Measurements from ENCODE around the gene PDE7B. TPM values are rescaled to one million over a fixed set of nuclear protein-coding genes. Genes with fewer than 3 reads are reported as not detected.

Gene PDE7B
- total and polyA plus RNA-seq, 2 donors (not counting 1 experiment from before 2014, with no cell fraction given), result 2.6 to 7.5 TPM

DNA sequence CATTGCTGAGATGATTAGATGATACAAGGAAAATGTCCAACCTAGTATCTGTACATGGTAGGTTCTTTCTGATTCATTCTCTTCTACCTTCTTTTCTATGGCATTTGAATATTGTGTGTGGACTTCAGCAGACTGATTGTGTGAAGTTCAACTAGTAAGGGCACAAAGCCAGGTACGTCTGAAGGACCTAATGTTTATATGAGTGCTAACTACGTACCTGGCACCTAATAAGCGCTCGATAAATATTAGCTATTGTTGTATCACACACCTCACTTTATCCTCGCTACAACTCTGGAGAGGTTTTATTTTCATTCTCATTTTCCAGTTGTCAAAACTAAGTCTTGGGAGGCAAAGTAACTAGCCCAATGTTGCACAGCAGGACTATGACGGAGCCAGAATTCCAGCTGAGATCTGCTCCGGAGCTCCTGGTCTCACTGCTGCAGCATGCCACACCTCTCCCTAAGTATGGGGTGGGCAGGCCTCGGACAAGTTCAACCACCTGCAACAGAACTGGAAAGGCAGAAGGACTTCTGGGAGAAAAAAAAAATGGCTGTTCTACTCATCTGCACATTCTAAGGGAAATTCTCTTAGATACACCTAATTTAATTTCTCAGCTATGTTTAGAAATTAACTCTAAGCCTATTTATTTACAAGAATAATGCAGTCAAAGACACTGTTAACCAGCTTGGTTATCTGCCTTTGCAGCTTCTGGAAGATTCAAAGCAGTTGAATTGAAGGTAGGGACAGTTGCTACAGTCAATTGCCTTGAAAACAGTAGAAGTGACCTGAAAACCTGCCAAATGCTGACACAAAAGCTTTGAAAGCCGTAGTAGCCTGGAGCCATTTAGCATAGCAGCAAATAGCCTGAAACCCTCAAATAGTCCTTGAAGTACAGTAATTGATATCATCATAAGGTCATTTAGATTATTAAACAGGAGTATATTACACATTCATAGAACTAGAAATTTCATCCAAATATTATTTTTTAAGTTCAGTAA, 165.0 kb downstream of the PDE7B start:
- Histone ChIP-seq H3K36me3 (replicated peaks in 1 of 2; ENCODE audit: control extremely low read depth in 1 of 2, control insufficient read depth in 1 of 2, extremely low read depth in 1 of 2, insufficient read depth in 2 of 2, low read length in 1 of 2) (no peaks in the 10 kb centered on the region), H3K4me1 (ENCODE audit: control insufficient read depth in 2 of 2, insufficient read depth in 2 of 2, low read length in 2 of 2) (no peaks in the 10 kb centered on the region), H3K79me2 (ENCODE audit: control insufficient read depth, insufficient read depth, low read length) (no peaks in the 10 kb centered on the region), H3K27me3 (replicated peaks in 1 of 4; ENCODE audit: control extremely low read depth in 1 of 4, control insufficient read depth in 3 of 4, insufficient read depth in 4 of 4, low read length in 3 of 4) (no peaks in the 10 kb centered on the region), H3K9me3 (ENCODE audit: control extremely low read depth in 1 of 3, control insufficient read depth in 2 of 3, insufficient read depth in 1 of 3, low read length in 2 of 3) (no peaks in the 10 kb centered on the region), H3K9ac (ENCODE audit: low read length) (no peak overlapping the region), H3K4me3 (ENCODE audit: control extremely low read depth in 1 of 5, extremely low read depth in 1 of 5, insufficient read depth in 1 of 5, low read depth in 2 of 5, low read length in 4 of 5) (no peak overlapping the region), H3K4me2 (replicated peaks; ENCODE audit: low read depth, low read length, poor library complexity, severe bottlenecking) (no peak overlapping the region), H3K27ac (ENCODE audit: low read length in 2 of 2) (no peak overlapping the region), H4K20me1 (ENCODE audit: control insufficient read depth, insufficient read depth, low read length, poor library complexity, severe bottlenecking) (no peaks in the 10 kb centered on the region), H2AFZ (ENCODE audit: insufficient read depth, low read depth, low read length, poor library complexity, severe bottlenecking) (no peak overlapping the region)
- ChIA-PET POLR2A (no interaction called here), CTCF (no interaction called here)
- Mint-ChIP-seq H3K27me3 (no peaks in the 10 kb centered on the region), H3K4me3 (no peak overlapping the region), H3K9me3 (ENCODE audit: insufficient read depth) (no peaks in the 10 kb centered on the region), H3K4me1 (no peaks in the 10 kb centered on the region), H3K27ac (no peak overlapping the region)
- intact Hi-C loops (cut with micrococcal nuclease), result no loop called here
- TF ChIP-seq EZH2 (IDR thresholded peaks at IDR 0.05; ENCODE audit: borderline replicate concordance, insufficient read depth, low read depth, low read length, poor library complexity, severe bottlenecking), result no peak
- TF ChIP-seq, protein P1, sequence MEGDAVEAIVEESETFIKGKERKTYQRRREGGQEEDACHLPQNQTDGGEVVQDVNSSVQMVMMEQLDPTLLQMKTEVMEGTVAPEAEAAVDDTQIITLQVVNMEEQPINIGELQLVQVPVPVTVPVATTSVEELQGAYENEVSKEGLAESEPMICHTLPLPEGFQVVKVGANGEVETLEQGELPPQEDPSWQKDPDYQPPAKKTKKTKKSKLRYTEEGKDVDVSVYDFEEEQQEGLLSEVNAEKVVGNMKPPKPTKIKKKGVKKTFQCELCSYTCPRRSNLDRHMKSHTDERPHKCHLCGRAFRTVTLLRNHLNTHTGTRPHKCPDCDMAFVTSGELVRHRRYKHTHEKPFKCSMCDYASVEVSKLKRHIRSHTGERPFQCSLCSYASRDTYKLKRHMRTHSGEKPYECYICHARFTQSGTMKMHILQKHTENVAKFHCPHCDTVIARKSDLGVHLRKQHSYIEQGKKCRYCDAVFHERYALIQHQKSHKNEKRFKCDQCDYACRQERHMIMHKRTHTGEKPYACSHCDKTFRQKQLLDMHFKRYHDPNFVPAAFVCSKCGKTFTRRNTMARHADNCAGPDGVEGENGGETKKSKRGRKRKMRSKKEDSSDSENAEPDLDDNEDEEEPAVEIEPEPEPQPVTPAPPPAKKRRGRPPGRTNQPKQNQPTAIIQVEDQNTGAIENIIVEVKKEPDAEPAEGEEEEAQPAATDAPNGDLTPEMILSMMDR (IDR thresholded peaks at IDR 0.05), result no peak
- 100% methylated on average over 3 of the region's 9 CpGs for WGBS (ENCODE audit: insufficient coverage)
- DNase-seq (no peak), ATAC-seq (ENCODE audit: low read depth) (no peak)

DNA sequence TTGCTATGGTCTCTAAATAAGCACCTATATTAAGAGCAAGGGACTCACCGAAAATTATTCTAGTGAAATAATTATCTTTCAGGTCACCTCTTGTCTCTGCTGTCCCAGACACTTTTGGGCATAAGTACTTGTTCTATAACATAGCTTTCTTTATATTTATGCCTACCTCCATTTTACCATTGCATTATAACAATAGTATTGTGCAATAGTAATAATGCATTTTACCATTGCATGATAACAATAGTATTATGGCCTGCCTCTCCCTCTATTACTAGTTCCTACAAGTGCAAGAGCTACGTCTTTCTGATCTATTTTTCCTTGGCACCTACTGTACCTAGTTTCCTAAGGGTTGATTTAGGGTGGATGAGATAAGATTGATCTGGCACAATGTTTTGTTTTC, 169.2 kb downstream of the PDE7B start:
- WGBS (ENCODE audit: insufficient coverage), result no CpG with 5 or more reads among the region's 2 CpGs

More for the DNA sequence above, 169.2 kb downstream of the PDE7B start:
- H3K27ac ChIP-seq (ENCODE audit: low read length in 2 of 2), result no peak overlapping the region
- ChIA-PET POLR2A (no interaction called here), CTCF (interaction anchor here (0.8 kb wide), 1 partner anchor 484 kb away, joined by 3 read pairs; no protein-coding TSS in a partner anchor)
- intact Hi-C loops (cut with micrococcal nuclease), result no loop called here
- ATAC-seq (ENCODE audit: low read depth), result no peak
- no peak for TF ChIP-seq EZH2 (IDR thresholded peaks at IDR 0.05; ENCODE audit: borderline replicate concordance, insufficient read depth, low read depth, low read length, poor library complexity, severe bottlenecking)
- TF ChIP-seq, protein P1 (IDR thresholded peaks at IDR 0.05), result no peak
- H3K4me2 ChIP-seq (replicated peaks; ENCODE audit: low read depth, low read length, poor library complexity, severe bottlenecking), result no peak overlapping the region
- no peaks in the 10 kb centered on the region for H4K20me1 ChIP-seq (ENCODE audit: control insufficient read depth, insufficient read depth, low read length, poor library complexity, severe bottlenecking)
- H3K4me3 ChIP-seq (ENCODE audit: control extremely low read depth in 1 of 5, extremely low read depth in 1 of 5, insufficient read depth in 1 of 5, low read depth in 2 of 5, low read length in 4 of 5), result no peak overlapping the region
- H3K9me3 Mint-ChIP-seq (ENCODE audit: insufficient read depth), result no peaks in the 10 kb centered on the region
- no peaks in the 10 kb centered on the region for H3K27me3 Mint-ChIP-seq
- H2AFZ ChIP-seq (ENCODE audit: insufficient read depth, low read depth, low read length, poor library complexity, severe bottlenecking), result no peak overlapping the region
- H3K9me3 ChIP-seq (ENCODE audit: control extremely low read depth in 1 of 3, control insufficient read depth in 2 of 3, insufficient read depth in 1 of 3, low read length in 2 of 3), result no peaks in the 10 kb centered on the region
- H3K27ac Mint-ChIP-seq, result no peak overlapping the region
- DNase-seq, result no peak
- H3K4me1 ChIP-seq (ENCODE audit: control insufficient read depth in 2 of 2, insufficient read depth in 2 of 2, low read length in 2 of 2), result no peaks in the 10 kb centered on the region
- H3K4me1 Mint-ChIP-seq, result peaks cover 4% of the 10 kb centered on the region
- H3K79me2 ChIP-seq (ENCODE audit: control insufficient read depth, insufficient read depth, low read length), result no peaks in the 10 kb centered on the region
- H3K36me3 ChIP-seq (replicated peaks in 1 of 2; ENCODE audit: control extremely low read depth in 1 of 2, control insufficient read depth in 1 of 2, extremely low read depth in 1 of 2, insufficient read depth in 2 of 2, low read length in 1 of 2), result no peaks in the 10 kb centered on the region
- H3K9ac ChIP-seq (ENCODE audit: low read length), result no peak overlapping the region
- H3K4me3 Mint-ChIP-seq, result no peak overlapping the region
- no peaks in the 10 kb centered on the region for H3K27me3 ChIP-seq (replicated peaks in 1 of 4; ENCODE audit: control extremely low read depth in 1 of 4, control insufficient read depth in 3 of 4, insufficient read depth in 4 of 4, low read length in 3 of 4)
